Measurements from ENCODE around the gene WSB2.

The WSB2 gene

DNA sequence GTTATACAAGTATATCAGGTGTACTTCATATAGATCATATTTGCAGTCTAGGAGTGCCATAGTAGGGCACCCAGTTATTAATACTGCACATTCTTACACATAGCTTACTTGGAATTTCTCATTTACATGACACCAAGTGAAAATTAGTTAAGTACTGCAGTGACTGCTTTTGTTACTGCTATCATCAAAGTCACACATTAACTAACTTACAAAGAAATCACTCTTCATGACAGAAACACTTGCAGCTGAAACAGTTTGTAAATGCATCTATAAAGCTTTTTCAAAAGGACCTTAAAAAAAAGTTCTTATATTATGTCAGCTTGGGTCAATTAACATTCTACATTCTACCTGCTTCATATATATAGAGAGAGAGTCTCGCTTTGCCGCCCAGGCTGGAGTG, 62.3 kb downstream of the WSB2 start:
- H3K4me3 ChIP-seq (ENCODE audit: low read depth, low read length), result no peak overlapping the region
- no peaks in the 10 kb centered on the region for H3K27me3 ChIP-seq (ENCODE audit: insufficient read depth, low read depth, severe bottlenecking)
- DNase-seq, result no peak
- no peaks in the 10 kb centered on the region for H3K9me3 ChIP-seq (ENCODE audit: severe bottlenecking)
- H3K27ac ChIP-seq, result no peak overlapping the region
- TF ChIP-seq, protein P1, sequence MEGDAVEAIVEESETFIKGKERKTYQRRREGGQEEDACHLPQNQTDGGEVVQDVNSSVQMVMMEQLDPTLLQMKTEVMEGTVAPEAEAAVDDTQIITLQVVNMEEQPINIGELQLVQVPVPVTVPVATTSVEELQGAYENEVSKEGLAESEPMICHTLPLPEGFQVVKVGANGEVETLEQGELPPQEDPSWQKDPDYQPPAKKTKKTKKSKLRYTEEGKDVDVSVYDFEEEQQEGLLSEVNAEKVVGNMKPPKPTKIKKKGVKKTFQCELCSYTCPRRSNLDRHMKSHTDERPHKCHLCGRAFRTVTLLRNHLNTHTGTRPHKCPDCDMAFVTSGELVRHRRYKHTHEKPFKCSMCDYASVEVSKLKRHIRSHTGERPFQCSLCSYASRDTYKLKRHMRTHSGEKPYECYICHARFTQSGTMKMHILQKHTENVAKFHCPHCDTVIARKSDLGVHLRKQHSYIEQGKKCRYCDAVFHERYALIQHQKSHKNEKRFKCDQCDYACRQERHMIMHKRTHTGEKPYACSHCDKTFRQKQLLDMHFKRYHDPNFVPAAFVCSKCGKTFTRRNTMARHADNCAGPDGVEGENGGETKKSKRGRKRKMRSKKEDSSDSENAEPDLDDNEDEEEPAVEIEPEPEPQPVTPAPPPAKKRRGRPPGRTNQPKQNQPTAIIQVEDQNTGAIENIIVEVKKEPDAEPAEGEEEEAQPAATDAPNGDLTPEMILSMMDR (IDR thresholded peaks at IDR 0.05; ENCODE audit: low read depth, low read length), result no peak
- no peaks in the 10 kb centered on the region for H3K36me3 ChIP-seq

GRCh38 chr12:117994551-117995438, 66.2 kb downstream of the WSB2 start:
- H3K36me3 ChIP-seq, result no peaks in the 10 kb centered on the region
- TF ChIP-seq, protein P1 (IDR thresholded peaks at IDR 0.05; ENCODE audit: low read depth, low read length), result no peak

DNA sequence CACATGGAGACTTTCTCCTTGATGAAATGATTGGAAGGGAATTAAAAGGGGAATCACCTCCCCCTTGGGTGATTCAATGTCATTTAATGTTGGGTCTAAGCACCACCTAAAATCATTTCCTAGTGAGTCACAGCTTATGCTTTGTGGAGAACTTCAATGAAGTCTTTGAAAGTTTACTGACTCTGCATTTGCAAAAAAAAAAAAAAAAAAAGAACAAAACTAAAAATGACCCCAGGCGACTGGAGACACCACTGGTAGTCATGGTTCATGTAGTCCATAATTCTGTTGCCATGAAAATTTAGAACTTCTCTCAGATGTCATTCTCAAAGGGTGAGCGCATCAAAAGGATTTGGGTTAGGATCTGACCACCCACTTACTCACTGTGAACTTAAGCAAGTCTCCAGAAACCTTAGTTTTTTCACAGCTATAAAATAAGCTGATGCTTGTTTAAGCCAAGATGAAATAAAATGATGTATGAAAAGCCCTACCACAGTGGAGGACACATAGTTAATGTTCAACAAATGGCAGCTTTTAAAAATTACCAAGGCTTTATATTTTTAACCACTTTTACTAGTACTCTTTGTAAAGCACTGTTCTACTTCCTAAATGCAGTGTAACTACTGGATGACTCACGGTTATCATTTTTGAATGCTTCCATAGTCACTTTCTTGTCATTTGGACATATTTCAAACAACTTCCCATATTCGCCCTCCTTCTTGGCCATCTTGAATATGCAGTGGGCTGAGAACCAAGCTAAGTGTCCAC, 74.1 kb downstream of the WSB2 start:
- no peak for DNase-seq
- no peaks in the 10 kb centered on the region for H3K27me3 ChIP-seq (ENCODE audit: insufficient read depth, low read depth, severe bottlenecking)
- H3K9me3 ChIP-seq (ENCODE audit: severe bottlenecking), result no peaks in the 10 kb centered on the region
- H3K36me3 ChIP-seq, result no peaks in the 10 kb centered on the region
- TF ChIP-seq, protein P1 (IDR thresholded peaks at IDR 0.05; ENCODE audit: low read depth, low read length), result no peak
- no peak overlapping the region for H3K4me3 ChIP-seq (ENCODE audit: low read depth, low read length)
- no peak overlapping the region for H3K27ac ChIP-seq

More at GRCh38 chr12:117994551-117995438, 66.2 kb downstream of the WSB2 start:
- H3K4me3 ChIP-seq (ENCODE audit: low read depth, low read length), result no peak overlapping the region
- no peak for DNase-seq
- H3K9me3 ChIP-seq (ENCODE audit: severe bottlenecking), result no peaks in the 10 kb centered on the region
- no peaks in the 10 kb centered on the region for H3K27me3 ChIP-seq (ENCODE audit: insufficient read depth, low read depth, severe bottlenecking)
- H3K27ac ChIP-seq, result no peak overlapping the region

- Histone ChIP-seq H3K4me3 (ENCODE audit: low read depth, low read length) (no peak overlapping the region), H3K36me3 (no peaks in the 10 kb centered on the region), H3K9me3 (ENCODE audit: severe bottlenecking) (no peaks in the 10 kb centered on the region), H3K27me3 (ENCODE audit: insufficient read depth, low read depth, severe bottlenecking) (no peaks in the 10 kb centered on the region), H3K27ac (no peak overlapping the region)
- TF ChIP-seq, protein P1 (IDR thresholded peaks at IDR 0.05; ENCODE audit: low read depth, low read length), result no peak
- DNase-seq, result no peak
These were observed 75.8 kb downstream of the WSB2 start for GRCh38 chr12:117985182-117985581.

All from WERI-Rb-1 (cell line).